ENCODE measurements around the gene ARPC1A.
"Not testable (repeated sequence)": the region's sequence is repeated elsewhere in the genome, so short reads cannot be mapped to it uniquely, and the experiment has no call there.

Gene ARPC1A

GRCh38 chr7:99344061-99344647 is 18.5 kb downstream of the ARPC1A start:
- TF ChIP-seq ZNF274 (IDR thresholded peaks at IDR 0.05; ENCODE audit: low read depth, low read length), result no peak

GRCh38 chr7:99350641-99351040 is 24.9 kb downstream of the ARPC1A start:
- H3K4me3 ChIP-seq (ENCODE audit: low read length), result not testable (repeated sequence)

More at GRCh38 chr7:99344061-99344647, 18.5 kb downstream of the ARPC1A start:
- H3K4me3 ChIP-seq (ENCODE audit: low read length), result no peak overlapping the region

GRCh38 chr7:99352247-99352646 is 26.5 kb downstream of the ARPC1A start:
- H3K4me3 ChIP-seq (ENCODE audit: low read length), result no peak overlapping the region
- TF ChIP-seq ZNF274 (IDR thresholded peaks at IDR 0.05; ENCODE audit: low read depth, low read length), result no peak

GRCh38 chr7:99355098-99355497 is 29.4 kb downstream of the ARPC1A start:
- TF ChIP-seq ZNF274 (IDR thresholded peaks at IDR 0.05; ENCODE audit: low read depth, low read length), result no peak
- H3K4me3 ChIP-seq (ENCODE audit: low read length), result no peak overlapping the region

DNA sequence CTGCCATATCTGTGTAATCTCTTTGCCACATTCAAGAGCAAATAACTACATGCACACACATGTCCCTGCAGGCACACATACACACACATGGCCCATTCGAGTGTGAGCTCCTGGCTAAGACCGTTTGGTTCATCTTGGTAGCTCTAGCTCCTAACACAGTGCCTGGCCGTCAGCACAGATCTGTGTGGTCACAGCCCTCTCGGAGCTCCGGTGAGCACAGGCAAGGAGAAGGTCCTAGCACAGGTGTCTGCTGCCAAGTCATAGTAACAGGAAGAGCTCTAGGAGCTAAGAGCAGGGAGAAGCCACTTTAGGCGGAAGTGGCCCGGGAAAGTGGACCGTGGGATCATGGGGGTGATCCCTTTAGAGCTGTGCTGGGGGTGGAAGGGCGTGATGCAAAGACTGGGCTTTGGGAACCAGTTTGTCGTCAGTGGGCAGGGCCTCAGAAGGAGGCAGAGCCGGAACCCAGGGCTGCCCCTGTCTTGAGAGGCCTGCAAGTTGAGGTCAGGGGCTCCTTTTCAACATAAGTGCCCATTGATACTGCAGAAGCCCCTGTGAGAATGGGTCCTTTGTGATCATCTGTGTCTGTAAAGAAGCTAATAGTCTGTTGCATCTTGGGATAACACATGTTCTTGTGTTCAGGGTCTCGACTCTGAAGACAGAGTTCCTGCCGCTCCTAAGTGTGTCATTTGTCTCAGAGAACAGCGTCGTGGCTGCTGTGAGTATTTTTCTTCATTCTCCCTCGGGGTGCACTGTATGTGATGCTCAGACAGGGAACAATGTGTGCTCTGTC is 32.2 kb downstream of the ARPC1A start:
- TF ChIP-seq ZNF274 (IDR thresholded peaks at IDR 0.05; ENCODE audit: low read depth, low read length), result no peak
- no peak overlapping the region for H3K4me3 ChIP-seq (ENCODE audit: low read length)

- H3K4me3 ChIP-seq (ENCODE audit: low read length), result not testable (repeated sequence)
These were observed 32.8 kb downstream of the ARPC1A start for GRCh38 chr7:99358521-99358920.

GRCh38 chr7:99359465-99360154 is 33.9 kb downstream of the ARPC1A start:
- no peak overlapping the region for H3K4me3 ChIP-seq (ENCODE audit: low read length)
- TF ChIP-seq ZNF274 (IDR thresholded peaks at IDR 0.05; ENCODE audit: low read depth, low read length), result no peak

GRCh38 chr7:99362801-99363200 is 37.1 kb downstream of the ARPC1A start:
- H3K4me3 ChIP-seq (ENCODE audit: low read length), result no peak overlapping the region
- TF ChIP-seq ZNF274 (IDR thresholded peaks at IDR 0.05; ENCODE audit: low read depth, low read length), result no peak

DNA sequence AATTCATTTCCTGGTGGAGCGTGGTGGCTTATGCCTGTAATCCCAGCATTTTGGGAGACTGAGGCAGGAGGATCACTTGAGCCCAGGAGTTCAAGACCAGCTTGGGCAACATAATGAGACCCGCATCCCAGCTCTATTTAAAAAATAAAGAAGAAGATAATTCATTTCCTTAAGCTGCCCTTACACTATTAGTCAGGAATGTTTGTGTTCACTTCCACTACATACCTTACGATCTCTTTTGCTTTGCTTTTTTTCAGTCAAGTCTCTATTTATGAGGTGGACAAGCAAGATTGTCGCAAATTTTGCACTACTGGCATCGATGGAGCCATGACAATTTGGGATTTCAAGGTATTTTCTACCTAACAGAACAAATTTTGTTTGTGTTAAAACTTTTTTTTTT is 37.6 kb downstream of the ARPC1A start:
- no peak overlapping the region for H3K4me3 ChIP-seq (ENCODE audit: low read length)
- TF ChIP-seq ZNF274 (IDR thresholded peaks at IDR 0.05; ENCODE audit: low read depth, low read length), result no peak

DNA sequence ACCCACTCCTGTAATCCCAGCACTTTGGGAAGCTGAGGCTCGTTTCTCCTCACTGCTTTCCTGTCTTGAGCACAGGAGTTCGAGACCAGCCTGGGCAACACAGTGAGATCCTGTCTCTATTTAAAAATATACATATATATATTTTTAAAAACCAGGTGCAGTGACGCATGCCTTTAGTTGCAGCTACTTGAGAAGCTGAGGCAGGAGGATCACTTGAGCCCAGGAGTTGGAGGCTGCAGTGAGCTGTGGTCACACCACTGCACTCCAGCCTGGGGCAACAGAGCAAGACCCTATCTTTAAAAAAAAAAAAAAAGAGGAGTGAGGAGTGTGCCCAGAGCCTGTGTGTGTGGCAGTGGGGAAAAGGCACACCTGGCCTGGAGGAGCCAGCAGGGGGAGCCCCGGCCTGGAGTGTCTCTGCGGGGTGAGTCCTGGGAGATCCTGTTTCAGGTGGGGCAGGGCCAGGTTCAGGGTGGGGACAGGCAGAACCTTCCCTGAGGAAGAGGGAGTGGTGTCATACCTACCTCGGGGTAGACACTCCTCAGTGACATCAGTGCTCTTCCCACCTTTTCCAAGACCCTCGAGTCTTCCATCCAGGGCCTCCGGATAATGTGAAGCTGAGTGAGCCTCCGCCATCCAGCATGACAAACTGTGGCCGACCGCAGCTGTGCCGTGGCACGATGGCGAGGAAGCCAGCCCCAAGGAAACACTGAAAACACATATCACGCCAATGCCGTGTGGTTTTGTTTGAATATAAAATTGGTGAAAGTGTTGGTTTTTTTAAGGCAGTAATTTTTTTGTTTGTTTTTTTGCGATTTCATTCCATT is 39.8 kb downstream of the ARPC1A start:
- no peak overlapping the region for H3K4me3 ChIP-seq (ENCODE audit: low read length)
- TF ChIP-seq ZNF274 (IDR thresholded peaks at IDR 0.05; ENCODE audit: low read depth, low read length), result no peak

DNA sequence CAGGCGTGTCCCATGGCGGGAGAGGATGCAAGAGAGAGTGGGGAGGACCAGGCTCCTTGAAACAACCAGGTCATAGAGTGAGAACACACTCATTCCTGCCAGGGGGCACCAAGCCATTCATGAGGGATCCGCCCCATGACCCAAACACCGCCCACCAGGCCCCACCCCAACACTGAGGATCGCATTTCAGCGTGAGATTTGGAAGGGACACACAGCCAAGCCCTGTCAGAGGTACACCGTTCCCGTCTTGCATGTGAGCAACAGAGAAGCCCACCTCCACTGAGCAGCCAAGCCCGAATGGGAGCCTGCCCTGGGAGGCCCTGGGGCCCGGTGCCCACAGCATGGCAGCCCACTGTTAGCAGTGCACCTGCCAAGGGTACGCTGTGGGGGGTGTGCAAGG is 40.9 kb downstream of the ARPC1A start:
- H3K4me3 ChIP-seq (ENCODE audit: low read length), result no peak overlapping the region
- TF ChIP-seq ZNF274 (IDR thresholded peaks at IDR 0.05; ENCODE audit: low read depth, low read length), result no peak

DNA sequence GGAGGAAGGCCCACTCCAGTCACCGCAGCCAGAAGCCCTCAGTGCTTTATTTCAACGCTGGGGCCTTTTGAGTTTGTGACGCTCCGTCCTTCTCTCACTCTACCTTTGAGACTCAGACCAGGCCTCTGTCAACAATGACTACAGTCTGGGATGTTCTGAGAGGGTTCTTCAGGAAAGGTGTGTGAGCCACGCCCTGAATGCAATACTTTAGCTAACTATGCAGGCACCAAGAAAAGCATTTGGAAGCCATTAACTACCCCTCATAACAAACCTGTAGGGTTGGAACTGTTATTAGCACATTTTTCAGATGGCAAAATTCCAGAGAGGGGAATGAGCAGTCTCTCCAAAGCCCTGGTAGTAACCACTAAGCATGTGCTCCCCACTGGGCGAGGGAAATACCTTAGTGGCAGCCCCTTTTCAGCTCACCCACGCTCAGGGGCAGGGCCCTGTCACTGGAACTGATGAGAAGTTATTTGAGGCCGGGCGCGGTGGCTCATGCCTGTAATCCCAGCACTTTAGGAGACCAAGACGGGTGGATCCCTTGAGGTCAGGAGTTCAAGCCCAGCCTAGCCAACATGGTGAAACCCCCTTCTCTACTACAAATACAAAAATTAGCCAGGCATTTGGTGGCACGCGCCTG is 43.2 kb downstream of the ARPC1A start:
- no peak overlapping the region for H3K4me3 ChIP-seq (ENCODE audit: low read length)
- no peak for TF ChIP-seq ZNF274 (IDR thresholded peaks at IDR 0.05; ENCODE audit: low read depth, low read length)

GRCh38 chr7:99369767-99370391 is 44.2 kb downstream of the ARPC1A start:
- TF ChIP-seq ZNF274 (IDR thresholded peaks at IDR 0.05; ENCODE audit: low read depth, low read length), result no peak
- no peak overlapping the region for H3K4me3 ChIP-seq (ENCODE audit: low read length)

Measured in GM08714 (cell line).